ENCODE data around the gene CHST11.
A peak's percentile ranks its signal among the peaks of the same experiment; 100 is the strongest.

Gene CHST11

GRCh38 chr12:104480826-104481440 is 24.2 kb downstream of the CHST11 start:
- DNase-seq (ENCODE audit: low spot score), result no peak

DNA sequence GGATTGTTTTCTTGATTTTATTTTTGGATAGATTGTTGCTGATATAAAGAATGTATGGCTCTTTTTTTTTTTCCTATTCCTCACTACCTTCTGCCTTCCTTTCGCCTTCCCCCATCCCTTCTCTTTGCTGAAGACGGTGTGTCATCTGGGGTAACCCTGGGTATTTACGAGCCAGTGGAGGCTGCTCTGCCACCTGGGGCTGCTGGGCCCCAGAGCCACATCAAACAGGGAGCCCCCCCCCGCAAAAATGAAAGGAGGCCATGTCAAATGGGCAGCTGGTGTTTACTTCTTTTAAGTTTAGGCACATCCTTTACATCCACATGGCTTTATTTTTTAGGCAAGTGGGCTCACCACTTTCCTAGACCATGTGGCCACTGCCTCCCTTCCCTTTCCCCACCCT is 25.4 kb downstream of the CHST11 start:
- peak; percentile 26 for DNase-seq (ENCODE audit: low spot score)

- DNase-seq (ENCODE audit: low spot score), result no peak
Observed at GRCh38 chr12:104482748-104483147, 26.0 kb downstream of the CHST11 start.

DNA sequence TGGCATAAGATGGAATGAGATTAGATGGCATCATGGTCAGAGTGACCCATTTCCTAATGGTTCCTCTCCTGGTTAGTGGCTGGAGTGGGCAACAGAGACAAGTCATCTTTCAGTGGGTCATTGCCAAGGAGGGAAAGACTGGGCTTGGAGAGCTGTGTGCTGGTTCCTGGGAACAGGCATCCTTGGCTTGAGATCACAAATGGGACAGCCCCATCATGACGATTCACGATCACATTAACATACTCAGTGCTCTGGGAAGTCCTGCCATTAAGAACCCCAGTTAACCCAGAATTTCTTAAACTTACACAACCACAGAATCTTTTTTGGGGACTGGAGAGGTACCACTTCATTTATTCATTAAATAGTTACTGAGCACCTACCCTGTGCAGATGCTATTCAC is 27.3 kb downstream of the CHST11 start:
- DNase-seq (ENCODE audit: low spot score), result no peak

DNA sequence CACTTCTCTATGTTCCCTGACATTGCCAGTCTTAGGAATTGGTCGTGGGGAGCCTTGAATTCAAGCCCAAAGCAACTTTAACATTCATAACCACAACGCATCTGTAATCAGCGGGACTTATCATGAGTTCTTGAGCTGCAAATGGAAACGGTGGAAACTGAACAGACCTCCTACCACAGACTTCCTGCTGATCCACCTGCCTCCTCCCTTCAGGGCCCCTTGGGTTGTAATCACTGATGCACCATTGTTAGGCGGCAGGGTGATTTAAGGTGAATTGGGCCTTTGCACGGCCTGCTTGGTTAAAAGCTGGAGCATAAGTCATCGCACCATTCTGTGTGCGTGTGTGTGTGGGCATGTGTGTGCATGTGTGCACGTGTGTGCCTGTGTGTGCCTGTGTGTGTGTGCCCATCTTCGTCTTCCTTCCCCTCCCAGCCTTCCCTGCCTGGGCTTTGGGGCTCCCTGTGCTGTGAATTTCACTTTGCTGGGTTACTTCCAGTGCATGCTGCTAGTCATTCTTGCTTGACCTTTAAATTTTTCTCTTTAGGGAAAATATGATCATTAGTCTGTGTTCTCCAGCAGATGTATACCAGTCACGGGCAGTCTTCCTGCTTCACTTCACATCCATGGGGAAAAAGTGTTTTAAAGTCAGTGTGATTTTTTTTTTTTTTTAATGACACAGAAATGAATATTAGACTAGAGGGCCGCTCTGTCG is 29.1 kb downstream of the CHST11 start:
- peak; percentile 65 for DNase-seq (ENCODE audit: low spot score)

- no peak for DNase-seq (ENCODE audit: low spot score)
Observed at GRCh38 chr12:104486363-104486750, 29.6 kb downstream of the CHST11 start.

GRCh38 chr12:104486943-104487819 is 30.4 kb downstream of the CHST11 start:
- no peak for DNase-seq (ENCODE audit: low spot score)

- DNase-seq (ENCODE audit: low spot score), result no peak
Observed at GRCh38 chr12:104488374-104488773, 31.6 kb downstream of the CHST11 start.

DNA sequence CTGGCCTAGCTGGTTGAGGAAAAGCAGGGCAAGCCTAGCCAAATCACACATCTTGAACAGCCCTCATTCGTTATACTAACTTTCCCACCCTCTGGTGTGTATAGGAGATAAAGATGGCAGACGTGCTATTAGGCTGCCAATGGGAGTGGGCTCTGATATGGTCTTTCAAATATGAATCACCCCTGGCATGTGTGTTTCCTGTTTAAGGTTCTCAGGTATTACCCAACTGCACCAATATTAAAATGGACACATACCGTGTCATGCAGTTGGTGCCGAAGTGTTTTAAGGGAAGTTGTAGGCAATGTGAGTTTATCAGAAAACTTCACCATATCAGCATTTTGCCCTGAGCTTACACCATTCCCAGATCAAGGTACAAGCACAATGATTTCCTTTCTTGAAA is 33.4 kb downstream of the CHST11 start:
- DNase-seq (ENCODE audit: low spot score), result no peak

DNA sequence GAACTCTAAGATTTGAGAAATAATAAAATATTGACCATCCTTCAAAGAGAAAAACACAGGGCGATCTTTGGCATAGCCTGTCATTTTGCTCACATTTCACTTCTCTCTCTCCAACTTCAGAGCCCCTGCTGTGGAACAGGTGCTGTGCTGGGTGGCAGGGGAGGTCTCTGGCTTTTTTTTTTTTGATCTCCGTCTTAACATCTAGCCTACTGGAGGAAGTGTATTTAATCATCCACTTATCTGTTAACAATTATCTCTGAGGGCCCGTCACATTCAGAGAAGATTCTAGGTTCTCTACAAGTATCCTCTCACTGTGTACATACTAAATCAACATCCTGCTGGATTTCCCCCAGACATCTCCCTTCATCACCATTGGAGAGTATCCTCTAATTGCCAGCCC is 34.1 kb downstream of the CHST11 start:
- no peak for DNase-seq (ENCODE audit: low spot score)

DNA sequence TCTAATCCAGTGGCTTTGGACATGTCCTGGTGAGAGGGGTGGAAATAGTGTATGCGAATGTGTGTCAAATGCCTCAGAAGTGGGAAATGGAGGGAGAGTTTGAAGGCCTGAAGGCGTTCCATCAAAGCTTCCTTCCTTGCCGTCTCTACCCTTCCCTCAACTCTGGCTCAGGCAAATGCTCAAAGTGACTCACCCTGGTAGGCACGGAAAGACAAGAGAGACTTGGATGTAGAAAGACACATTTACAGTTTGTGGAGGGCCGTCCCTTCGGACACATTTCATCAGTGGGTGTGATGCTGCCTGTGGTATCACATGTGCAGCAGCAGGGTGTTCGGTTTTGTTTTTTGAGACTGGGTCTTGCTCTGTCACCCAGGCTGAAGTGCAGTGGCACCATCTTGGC is 36.7 kb downstream of the CHST11 start:
- DNase-seq (ENCODE audit: low spot score), result no peak

DNA sequence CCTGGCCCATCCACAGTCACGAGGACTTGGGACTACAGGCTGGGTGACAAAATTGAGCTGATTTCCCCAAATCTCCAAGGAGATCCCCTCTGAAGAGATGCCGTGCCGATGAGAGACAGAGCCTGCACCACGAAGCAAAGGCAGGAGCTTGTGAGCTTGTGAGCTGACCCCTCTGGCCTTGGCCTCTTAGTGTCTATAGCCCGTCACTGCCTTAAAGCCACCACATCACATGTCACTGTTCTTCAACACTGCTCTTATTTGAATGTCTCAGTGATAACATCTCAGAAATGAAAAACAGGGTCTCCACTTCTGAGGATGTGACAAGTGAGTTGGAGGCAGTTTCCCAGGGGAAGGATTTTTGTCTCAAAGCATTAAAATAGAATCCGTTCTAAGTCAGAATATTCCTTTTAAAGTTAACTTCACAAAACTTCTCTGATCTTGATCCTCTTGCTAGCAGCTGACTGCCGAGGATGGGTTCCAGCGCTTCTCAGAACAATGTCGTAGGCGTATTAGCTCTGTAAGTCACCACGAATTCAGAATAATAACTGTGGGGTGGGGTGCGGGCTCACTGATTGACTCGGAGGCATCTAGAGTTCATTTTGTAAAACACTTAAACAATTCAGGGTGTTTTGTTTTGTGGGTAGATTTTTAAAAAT is 37.5 kb downstream of the CHST11 start:
- peak; percentile 77 for DNase-seq (ENCODE audit: low spot score)

DNA sequence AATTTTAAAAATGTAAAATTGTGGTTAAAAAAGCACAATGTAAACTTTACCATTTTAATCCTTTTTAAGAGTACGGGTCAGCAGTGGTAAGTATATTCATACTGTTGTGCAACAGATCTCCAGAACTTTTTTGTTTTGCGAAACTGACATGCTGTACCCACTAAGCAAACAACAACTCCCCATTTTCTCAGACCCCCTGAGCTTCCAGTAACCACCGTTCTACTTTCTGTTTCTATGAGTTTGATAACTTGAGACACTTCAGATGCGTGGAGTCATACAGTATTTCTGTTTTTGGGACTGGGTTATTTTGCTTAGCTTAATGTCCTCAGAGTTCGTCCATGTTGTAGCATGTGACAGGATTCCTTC is 38.0 kb downstream of the CHST11 start:
- peak; percentile 18 for DNase-seq (ENCODE audit: low spot score)

DNA sequence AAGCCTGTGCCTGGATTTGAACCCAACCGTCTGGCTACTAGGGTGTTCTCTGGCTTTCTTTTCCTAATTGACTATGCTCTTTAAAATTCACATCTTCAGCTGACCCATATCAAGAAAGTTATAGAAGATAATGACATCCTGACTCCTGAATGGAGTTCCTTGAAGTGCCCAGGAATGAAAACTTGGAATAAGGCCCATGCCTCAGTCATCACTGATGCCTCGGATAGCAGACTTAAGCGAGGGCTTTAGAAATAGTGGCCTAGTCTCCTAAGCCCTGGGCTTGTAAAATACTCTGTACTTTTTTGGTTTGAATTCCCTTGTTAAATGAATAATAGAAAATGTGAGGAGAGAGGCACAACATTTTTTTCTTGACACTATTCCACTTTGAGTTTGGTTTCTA is 39.0 kb downstream of the CHST11 start:
- DNase-seq (ENCODE audit: low spot score), result no peak

GRCh38 chr12:104496336-104496735 is 39.6 kb downstream of the CHST11 start:
- DNase-seq (ENCODE audit: low spot score), result no peak

DNA sequence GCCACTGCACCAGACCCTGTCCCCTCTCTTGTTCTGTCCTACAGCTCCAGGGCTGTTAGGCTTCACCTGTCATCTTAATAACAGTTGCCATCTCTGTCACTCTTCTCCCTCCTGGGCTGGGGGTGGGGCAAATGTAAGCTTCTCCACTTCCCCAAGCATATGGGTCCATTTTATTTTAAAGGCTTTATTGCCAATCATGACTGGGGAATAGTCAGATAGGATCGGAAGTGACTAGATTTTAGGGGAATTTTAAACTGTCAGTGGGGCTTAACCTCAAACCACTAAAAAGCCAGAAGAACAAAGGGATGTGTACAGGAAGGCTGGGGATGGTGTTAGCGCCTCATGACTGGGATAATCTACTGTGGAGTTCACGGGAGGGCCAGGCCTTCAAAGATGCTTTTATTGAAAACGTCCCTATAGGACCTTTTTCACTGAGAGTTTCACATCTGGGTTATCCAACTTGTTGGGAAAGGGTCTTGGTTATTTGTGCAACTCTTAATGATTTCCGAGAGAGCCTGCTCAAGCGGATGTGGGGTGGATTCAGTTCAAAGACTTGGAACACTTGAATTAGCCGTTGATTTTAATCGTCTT is 41.6 kb downstream of the CHST11 start:
- peak; percentile 56 for DNase-seq (ENCODE audit: low spot score)

DNA sequence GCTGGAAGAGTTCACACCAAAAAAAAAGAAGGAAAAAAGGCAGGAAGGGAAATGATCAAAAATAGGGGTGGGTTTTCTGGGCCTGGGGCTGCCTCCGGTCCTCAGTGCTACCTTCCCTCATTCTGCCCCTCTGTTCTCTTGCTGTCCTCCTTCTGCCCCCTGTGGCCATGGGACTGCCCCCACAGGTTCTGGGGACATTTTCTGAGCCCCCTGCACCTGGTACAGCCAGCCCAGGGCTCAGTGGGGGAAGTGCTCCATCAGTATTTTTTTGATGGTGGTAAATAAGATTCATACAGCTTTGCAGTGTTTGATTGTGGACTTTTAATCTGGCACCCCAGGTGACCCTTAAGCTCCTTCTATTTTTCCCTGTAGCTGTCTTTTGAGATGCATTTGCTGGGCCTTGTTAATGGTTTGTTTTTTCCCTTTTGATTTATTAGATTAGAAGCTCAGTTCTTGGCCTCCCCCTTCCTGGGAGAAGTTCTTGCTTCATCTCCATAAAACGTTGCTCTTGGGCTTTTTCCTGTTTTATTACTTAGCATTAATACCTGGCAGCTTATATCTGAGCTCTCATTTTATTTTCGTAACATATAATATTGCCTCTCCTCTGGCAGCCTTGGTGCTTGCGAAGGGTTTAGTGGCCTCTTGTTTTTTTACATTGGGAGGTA is 43.1 kb downstream of the CHST11 start:
- no peak for DNase-seq (ENCODE audit: low spot score)

- DNase-seq (ENCODE audit: low spot score), result no peak
Observed at GRCh38 chr12:104501115-104501514, 44.4 kb downstream of the CHST11 start.

DNA sequence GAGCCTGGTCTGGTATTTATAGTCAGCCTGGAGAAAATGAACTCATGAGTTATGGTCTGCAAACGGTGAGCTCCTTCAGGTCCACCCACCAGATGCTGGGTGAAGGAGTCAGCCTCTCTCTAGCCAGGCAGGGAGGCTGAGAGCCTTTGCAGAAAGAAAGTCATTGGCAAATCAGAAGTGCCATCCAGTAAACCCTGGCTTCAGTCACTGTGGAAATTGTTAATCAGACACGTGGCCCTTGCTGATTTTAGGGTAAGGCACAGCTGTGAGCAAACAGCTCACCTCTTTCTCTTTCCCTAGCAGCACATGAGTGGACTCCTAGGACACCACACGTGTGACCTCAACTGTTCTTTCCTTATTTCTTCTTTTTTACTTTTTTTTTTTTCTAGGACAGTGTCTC is 44.9 kb downstream of the CHST11 start:
- no peak for DNase-seq (ENCODE audit: low spot score)

DNA sequence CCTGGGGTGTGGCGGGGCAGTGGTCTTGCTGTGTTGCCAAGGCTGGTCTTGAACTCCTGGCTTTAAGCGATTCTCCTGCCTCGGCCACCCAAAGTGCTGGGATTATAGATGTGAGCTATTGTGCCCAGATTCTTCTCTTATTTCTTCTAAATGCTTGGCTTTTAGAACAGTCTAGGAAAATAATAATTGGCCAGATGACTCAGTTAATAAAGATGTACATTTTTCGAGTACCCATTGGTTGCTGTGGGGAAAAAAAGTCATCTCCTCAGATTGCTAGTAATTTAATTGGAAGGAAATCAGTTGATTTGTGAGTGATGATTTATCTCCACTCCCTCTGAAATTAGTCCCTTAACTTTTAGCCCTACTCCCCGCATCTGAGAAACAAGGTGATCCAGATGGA is 45.5 kb downstream of the CHST11 start:
- DNase-seq (ENCODE audit: low spot score), result no peak

- no peak for DNase-seq (ENCODE audit: low spot score)
Observed at GRCh38 chr12:104502638-104503037, 45.9 kb downstream of the CHST11 start.

DNA sequence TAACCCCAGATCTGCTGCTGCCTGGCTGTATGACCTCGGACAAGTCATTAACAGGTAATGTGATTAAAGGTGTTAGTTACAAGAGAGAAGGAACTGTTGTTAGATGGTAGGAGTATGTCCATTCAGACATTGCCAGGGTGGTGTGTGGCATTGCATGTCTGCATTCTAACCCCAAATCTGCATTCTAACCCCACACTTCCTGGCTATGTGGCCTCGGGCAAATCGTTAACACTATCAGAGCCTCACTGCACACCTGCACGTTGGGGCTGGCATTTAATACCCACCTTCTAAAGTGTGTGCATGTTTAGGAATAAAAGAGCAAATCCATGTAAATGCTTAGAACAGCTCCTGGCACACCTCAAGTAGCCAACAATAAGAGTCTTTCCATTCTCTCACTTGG is 46.4 kb downstream of the CHST11 start:
- no peak for DNase-seq (ENCODE audit: low spot score)

All from CD4-positive, alpha-beta T cell treated with Interleukin-15 for 4 hours (primary cell).